Measurements from ENCODE around the gene CSTF3. TPM values are rescaled to one million over a fixed set of nuclear protein-coding genes. Genes with fewer than 3 reads are reported as not detected.

The CSTF3 gene
- total and polyA plus RNA-seq, 10 of the 15 experiments (the other 5 are each of a cell fraction or from before 2014, with no cell fraction given): 25.4 to 63.5 (median 49.5) TPM

- DNase-seq (ENCODE audit: low read depth, low spot score): no peak
- no peak for ATAC-seq
- TF ChIP-seq EP300 (IDR thresholded peaks at IDR 0.05; ENCODE audit: borderline replicate concordance in 1 of 2, control insufficient read depth in 1 of 2, low read depth in 2 of 2, low read length in 2 of 2) (no peak), ZNF592 (IDR thresholded peaks at IDR 0.05) (no peak), POU2F2 (IDR thresholded peaks at IDR 0.05; ENCODE audit: borderline replicate concordance, low read depth, low read length) (no peak), CHD4 (IDR thresholded peaks at IDR 0.05) (no peak), RAD51 (IDR thresholded peaks at IDR 0.05) (no peak), JUNB (IDR thresholded peaks at IDR 0.05) (no peak), NFYB (IDR thresholded peaks at IDR 0.05; ENCODE audit: insufficient read depth, low read depth, low read length) (no peak), ZSCAN29 (IDR thresholded peaks at IDR 0.05) (no peak), SMAD1 (IDR thresholded peaks at IDR 0.05; ENCODE audit: low read depth, partially characterized antibody) (no peak), TCF12 (IDR thresholded peaks at IDR 0.05; ENCODE audit: low read depth, low read length) (no peak), ZNF622 (IDR thresholded peaks at IDR 0.05) (no peak), CBX5 (IDR thresholded peaks at IDR 0.05; ENCODE audit: low read depth) (no peak), ZNF274 (IDR thresholded peaks at IDR 0.05; ENCODE audit: insufficient read depth, insufficient read length) (no peak)
- H3K27ac ChIP-seq (ENCODE audit: control insufficient read depth, insufficient read depth): no peak overlapping the region
- ChIA-PET POLR2A (no interaction called here), SMC1A (ENCODE audit: uncharacterized antibody, unreplicated experiment) (no interaction called here), CTCF (no interaction called here), RAD21 (ENCODE audit: unreplicated experiment) (no interaction called here)
- in situ Hi-C loops (cut with MboI): loop anchor here (5.0 kb wide), 1 partner anchor 164 kb away; no protein-coding TSS in a partner anchor
- FAIRE-seq: no peak
- H3K27me3 ChIP-seq (replicated peaks in 1 of 2; ENCODE audit: control insufficient read depth in 2 of 2, insufficient read depth in 2 of 2, low read length in 1 of 2): no peaks in the 10 kb centered on the region
- 64% methylated on average over 4 of the region's 4 CpGs for WGBS (ENCODE audit: insufficient coverage, insufficient replicate concordance, low lambda C conversion rate, missing lambda C conversion rate)
- no peak overlapping the region for H3K4me3 ChIP-seq
- no peaks in the 10 kb centered on the region for H3K79me2 ChIP-seq (ENCODE audit: control insufficient read depth, insufficient read depth, low read length)
- no peak overlapping the region for H3K4me2 ChIP-seq (ENCODE audit: control insufficient read depth, insufficient read depth)
- no peaks in the 10 kb centered on the region for H4K20me1 ChIP-seq (ENCODE audit: control insufficient read depth, insufficient read depth)
- no peaks in the 10 kb centered on the region for H3K4me1 ChIP-seq (ENCODE audit: control insufficient read depth, insufficient read depth, low read length)
- no peaks in the 10 kb centered on the region for H3K9me3 ChIP-seq (replicated peaks; ENCODE audit: control insufficient read depth, insufficient read depth, low read length)
- intact Hi-C loops (cut with micrococcal nuclease; ENCODE audit: unreplicated experiment): loop anchor here (5.0 kb wide), 1 partner anchor 519 kb away; no protein-coding TSS in a partner anchor
- H2AFZ ChIP-seq (ENCODE audit: control insufficient read depth, low read depth, low read length): no peak overlapping the region
- BruUV-seq (replicated peaks): no TSS peak
- H3K36me3 ChIP-seq (ENCODE audit: control insufficient read depth in 2 of 2, insufficient read depth in 2 of 2, low read length in 1 of 2): no peaks in the 10 kb centered on the region
- no peak overlapping the region for H3K9ac ChIP-seq (ENCODE audit: control insufficient read depth, insufficient read depth, low read length)
Measured at GRCh38 chr11:33168709-33169200, 7.5 kb upstream of the CSTF3 start.

Measured in GM12878 (cell line).